Stimulated activated CD4-positive, alpha-beta T cell treated with anti-CD3 and anti-CD28 coated beads, TNF-alpha, amount 100 ng/mL, for 1 hour (primary cell): ENCODE results near the gene PDE6A.
"Not testable (repeated sequence)": the region's sequence is repeated elsewhere in the genome, so short reads cannot be mapped to it uniquely, and the experiment has no call there.

Experiments
- DNase-seq, 3 donors: peaks; one replicate each; pipeline ENCODE4 v3.0.0-alpha.2; 2020; ENCODE audit warnings: low read depth in 3 of 3, low spot score in 1 of 3

PDE6A gene

GRCh38 chr5:149898811-149899210 lies 45.8 kb downstream of the PDE6A start:
- DNase-seq = no peak

- DNase-seq = no peak
Observed at GRCh38 chr5:149895416-149896345, 48.9 kb downstream of the PDE6A start.

GRCh38 chr5:149894237-149894636 lies 50.4 kb downstream of the PDE6A start:
- no peak for DNase-seq

GRCh38 chr5:149893403-149893931 lies 51.1 kb downstream of the PDE6A start:
- no peak for DNase-seq

GRCh38 chr5:149892594-149892993 lies 52.0 kb downstream of the PDE6A start:
- DNase-seq = no peak

GRCh38 chr5:149888280-149888679 lies 56.3 kb downstream of the PDE6A start:
- no peak for DNase-seq

GRCh38 chr5:149887622-149888183 lies 56.9 kb downstream of the PDE6A start:
- no peak for DNase-seq

GRCh38 chr5:149886692-149887470 lies 57.7 kb downstream of the PDE6A start:
- no peak for DNase-seq

GRCh38 chr5:149886060-149886459 lies 58.5 kb downstream of the PDE6A start:
- DNase-seq = no peak

- DNase-seq = no peak
Observed at GRCh38 chr5:149885513-149885912, 59.1 kb downstream of the PDE6A start.

GRCh38 chr5:149883550-149883949 lies 61.0 kb downstream of the PDE6A start:
- no peak for DNase-seq

- DNase-seq = not testable (repeated sequence)
Observed at GRCh38 chr5:149882633-149883032, 62.0 kb downstream of the PDE6A start.

- no peak for DNase-seq
Observed at GRCh38 chr5:149881874-149882273, 62.7 kb downstream of the PDE6A start.

GRCh38 chr5:149881069-149881622 lies 63.4 kb downstream of the PDE6A start:
- DNase-seq = no peak

- not testable (repeated sequence) for DNase-seq
Observed at GRCh38 chr5:149879593-149879992, 65.0 kb downstream of the PDE6A start.

GRCh38 chr5:149878371-149878770 lies 66.2 kb downstream of the PDE6A start:
- DNase-seq = no peak

- no peak for DNase-seq
Observed at GRCh38 chr5:149873896-149874295, 70.7 kb downstream of the PDE6A start.

GRCh38 chr5:149872351-149873040 lies 72.1 kb downstream of the PDE6A start:
- DNase-seq = no peak

- DNase-seq = no peak
Observed at GRCh38 chr5:149871471-149871870, 73.1 kb downstream of the PDE6A start.

GRCh38 chr5:149870697-149871096 lies 73.9 kb downstream of the PDE6A start:
- no peak for DNase-seq

- DNase-seq = no peak
Observed at GRCh38 chr5:149870232-149870631, 74.4 kb downstream of the PDE6A start.
